ENCODE measurements around the gene UBA52.

DNA sequence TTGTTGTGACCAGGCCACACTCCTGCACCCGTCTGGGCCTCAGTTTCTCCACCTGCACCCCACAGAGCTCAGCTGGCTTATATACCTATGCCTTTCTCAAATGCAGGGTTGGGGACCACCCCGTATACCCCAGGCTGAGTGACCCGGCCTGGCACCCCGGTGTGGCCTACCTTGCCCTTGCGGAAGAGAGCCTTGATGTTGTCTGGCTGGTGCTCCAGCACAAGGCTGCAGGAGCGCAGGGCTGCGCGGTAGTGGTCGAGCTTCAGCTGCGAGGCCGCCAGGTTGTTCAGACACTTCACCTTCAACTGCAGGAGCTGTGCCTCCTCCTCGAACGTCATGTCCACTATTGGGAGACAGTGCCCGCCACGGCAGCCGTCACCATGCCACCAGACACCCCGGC is 34.2 kb upstream of the UBA52 start:
- TF ChIP-seq SPI1 (IDR thresholded peaks at IDR 0.05; ENCODE audit: low read depth, low read length) (no peak), POLR2AphosphoS5 (IDR thresholded peaks at IDR 0.05; ENCODE audit: low read depth, low read length) (no peak)
